Hematopoietic multipotent progenitor cell treated with erythropoietin and hydrocortisone succinate and interleukin-3 and kit ligand, for 4 days (in vitro differentiated cells): Measurements from ENCODE around the gene TP53I13.

ENCODE experiments used
- DNase-seq: peaks from one replicate; pipeline ENCODE4 v3.0.0-alpha.2; 2015

TP53I13 gene

GRCh38 chr17:29567554-29568330 is 759 bp upstream of the TP53I13 start:
- DNase-seq: peak; percentile 87

- no peak for DNase-seq
Measured at GRCh38 chr17:29569245-29569950, 897 bp downstream of the TP53I13 start.

DNA sequence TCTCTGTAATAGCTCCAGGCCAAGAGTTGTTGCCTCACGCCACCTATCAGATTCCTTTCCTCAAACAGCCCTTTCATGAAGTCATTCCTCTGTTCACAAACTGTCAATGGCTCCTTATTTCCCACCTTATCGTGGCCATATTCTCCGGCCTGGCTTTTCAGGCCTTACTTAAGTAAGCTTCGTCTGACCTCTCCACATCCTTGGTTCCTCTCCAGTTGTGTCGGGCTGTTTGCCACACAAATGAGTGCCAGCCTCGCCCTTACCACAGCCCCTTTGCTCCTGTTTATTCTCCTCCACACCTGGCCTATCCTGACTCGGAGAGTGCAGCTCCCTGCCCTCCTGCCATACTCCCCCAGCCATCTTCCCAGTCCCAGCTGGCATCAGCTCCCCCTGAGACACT is 2.0 kb downstream of the TP53I13 start:
- DNase-seq: no peak

- DNase-seq: no peak
Measured at GRCh38 chr17:29571486-29571882, 3.0 kb downstream of the TP53I13 start.

DNA sequence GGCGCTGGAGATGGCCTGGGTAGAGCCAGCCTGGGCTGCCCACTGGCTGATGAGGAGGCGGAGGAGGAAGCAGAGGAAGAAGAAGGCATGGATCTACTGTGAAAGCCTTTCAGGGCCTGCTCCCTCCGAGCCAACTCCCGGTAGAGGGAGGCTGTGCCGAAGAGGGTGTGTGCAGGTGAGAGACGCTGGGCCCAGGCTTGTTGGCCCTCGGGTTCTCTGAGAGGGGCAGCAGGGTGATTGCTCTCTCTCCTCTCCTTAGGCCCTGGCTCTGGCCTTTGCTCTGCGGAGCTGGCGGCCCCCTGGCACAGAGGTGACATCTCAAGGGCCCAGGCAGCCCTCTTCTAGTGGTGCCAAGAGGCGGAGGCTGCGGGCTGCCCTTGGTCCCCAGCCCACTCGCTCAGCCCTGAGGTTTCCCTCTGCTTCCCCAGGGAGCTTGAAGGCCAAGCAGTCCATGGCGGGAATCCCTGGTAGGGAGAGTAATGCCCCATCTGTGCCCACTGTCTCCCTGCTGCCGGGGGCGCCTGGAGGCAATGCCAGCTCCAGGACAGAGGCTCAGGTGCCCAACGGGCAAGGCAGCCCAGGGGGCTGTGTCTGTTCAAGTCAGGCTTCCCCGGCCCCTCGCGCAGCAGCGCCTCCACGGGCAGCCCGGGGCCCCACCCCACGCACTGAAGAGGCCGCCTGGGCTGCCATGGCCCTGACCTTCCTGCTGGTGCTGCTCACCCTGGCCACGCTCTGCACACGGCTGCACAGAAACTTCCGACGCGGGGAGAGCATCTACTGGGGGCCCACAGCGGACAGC is 3.6 kb downstream of the TP53I13 start:
- peak; percentile 26 for DNase-seq

DNA sequence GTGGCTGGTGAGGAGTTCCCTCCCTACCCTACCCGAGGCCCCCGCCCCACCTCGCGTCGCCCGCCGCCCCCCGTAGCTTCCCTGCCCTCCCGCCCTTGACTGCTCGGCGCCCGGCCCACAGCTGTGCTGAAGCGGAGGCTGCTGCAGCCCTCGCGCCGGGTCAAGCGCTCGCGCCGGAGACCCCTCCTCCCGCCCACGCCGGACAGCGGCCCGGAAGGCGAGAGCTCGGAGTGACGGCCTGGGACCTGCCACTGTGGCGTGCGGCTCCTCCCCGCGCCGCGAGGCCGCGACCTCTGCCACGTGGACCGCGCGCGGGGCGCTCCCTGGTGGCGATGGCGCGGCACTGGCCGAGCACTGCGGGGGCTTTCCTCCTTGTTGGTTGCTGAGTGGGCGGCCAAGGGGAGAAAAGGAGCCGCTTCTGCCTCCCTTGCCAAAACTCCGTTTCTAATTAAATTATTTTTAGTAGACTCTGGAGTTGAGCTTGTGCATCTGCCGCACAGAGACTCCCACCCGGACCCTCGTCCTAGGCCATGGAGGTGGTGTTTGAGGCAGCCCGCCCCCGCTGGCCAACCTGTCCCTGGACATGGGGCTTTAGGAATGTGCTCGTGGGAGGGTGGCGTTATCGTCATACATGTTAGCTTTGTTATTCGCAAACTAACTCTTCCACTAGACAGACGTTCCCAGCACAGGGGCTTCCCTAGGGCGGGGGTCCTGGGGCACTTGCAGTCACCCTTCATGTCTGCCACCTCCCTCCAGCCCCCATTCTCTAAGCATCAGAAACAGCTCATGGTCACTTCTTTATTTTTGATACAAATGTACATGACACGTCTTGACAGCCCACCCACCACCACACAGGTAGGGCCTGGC is 4.4 kb downstream of the TP53I13 start:
- DNase-seq: peak; percentile 79

DNA sequence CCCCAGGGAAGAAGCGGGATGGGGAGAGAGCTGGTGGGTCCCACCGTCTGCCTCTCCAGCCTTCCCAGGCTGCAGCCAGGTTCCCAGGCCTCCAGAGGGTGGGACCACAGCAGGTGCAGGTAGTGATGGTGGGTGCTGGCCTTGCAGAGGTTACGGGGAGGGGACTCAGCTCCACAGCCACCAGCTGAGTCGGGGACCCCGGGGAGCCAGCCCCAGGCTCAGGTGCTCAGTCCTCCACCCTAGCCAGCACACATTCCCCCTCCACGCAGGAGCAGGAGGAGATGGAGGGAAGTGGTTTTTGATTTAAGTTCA is 5.0 kb downstream of the TP53I13 start:
- no peak for DNase-seq

- DNase-seq: no peak
Measured at GRCh38 chr17:29573871-29574731, 5.6 kb downstream of the TP53I13 start.

GRCh38 chr17:29574732-29575510 is 6.4 kb downstream of the TP53I13 start:
- no peak for DNase-seq

DNA sequence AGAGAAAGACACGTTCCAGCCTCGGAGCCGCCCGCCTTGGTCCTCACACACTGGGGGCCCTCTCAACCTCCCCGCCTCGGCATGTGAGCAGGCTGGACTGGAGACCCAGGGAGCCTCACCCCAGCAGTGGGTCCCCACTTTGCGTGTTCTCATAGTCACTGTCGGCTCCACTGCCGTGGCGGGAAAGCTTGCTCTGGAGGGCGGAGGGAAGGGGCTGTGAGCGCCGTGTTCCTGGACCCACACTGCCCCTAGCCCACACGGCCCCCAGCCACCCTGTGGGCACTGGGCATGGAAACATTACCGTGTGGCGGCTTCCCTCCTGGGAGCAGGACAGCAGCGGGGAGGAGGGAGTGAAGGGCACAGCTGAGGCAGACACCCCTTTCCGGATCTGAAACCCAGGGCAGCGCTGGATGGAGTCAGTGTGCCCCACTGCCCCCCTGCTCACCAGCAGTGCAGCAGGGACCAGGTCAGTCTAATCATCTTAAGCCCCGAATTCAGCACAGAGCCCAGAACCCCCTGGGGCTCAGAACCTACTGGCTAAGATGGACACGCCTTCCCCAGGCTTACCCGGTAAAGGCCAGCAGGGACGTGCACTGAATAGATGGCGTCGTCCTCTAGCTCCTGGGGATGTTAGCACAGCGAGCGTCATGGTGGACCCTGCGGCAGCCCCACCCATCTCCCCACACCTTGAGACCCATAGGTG is 7.2 kb downstream of the TP53I13 start:
- no peak for DNase-seq

GRCh38 chr17:29576214-29577000 is 7.9 kb downstream of the TP53I13 start:
- no peak for DNase-seq

GRCh38 chr17:29577001-29577370 is 8.5 kb downstream of the TP53I13 start:
- no peak for DNase-seq

DNA sequence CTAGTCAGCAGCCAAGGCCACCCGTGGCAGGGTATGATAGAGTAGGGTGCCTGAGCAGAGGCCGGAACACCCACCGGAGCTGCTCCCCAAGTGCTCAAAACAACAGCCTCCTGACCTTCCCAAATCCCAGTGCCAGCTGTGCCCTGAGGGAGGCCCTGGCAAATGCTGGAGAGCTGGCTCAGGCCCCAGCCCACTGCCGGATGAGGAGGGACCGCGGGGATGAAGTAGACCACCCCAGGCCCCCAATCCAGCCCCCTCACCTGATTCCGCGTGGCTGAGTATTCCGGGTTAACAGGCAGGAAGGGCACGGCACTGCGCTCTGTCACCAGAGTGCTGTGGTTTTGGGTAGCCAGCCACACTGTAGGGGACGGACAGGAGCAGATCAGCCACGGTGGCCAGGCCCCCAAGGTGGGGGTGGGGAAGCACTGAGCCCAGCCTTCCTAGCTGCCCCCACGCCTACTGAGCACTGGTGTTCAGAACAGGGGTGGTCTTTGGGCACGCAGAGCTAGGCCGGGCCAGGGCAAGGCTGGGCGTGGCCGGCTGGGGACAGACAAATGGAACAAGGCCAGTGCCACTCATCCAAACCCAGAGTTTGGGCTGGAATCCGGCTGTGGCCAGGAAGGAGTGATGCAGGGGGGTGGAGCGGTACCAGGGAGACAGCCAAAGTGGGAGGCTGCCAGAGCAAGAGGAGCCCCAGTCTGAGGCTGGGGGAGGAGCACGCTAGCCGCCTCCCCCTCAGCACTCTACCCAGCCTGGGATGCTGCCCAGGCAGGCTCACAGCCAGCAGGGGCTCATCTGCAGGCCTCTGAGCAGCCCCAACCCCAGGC is 9.1 kb downstream of the TP53I13 start:
- no peak for DNase-seq

DNA sequence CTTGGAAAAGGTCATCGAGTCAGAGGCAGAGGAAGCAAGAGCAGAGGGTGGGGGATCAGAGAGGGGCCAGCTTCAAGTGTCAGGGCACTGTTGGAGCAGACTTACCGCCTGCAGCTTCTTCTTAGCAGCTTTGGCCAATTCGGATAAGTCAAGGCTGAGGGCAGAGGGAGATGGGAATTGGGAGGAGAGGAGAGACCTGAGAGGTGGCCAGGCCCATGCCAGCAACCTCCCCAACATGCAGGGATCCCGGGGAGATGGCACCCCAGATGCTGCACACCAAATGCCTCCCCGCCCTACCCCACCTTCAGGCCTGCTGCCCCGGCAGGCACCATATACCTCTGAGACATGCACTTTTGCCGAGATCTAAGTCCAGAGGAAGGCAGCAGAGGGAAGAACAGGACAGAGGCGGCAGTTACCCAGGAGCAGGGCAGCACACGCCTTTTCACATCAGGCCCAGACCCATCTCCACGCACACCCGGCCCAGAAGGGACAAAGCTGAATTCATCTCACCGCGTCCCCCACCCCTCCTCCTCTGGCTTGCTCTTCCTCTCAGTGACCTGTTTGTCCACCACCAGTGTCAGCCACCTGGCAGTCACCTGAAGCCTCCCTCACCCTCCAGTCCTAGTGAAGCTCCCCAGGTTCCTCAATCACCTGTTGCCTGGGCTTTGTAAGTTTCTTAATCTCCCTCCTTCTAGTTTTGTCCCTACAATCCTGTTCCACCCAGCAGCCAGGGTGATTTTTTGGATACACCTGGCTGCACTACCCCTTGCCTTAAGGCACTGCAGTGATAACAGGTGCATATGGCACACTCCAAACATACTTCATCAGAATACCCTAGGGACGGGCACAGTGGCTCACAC is 10.4 kb downstream of the TP53I13 start:
- DNase-seq: no peak

GRCh38 chr17:29579866-29580771 is 11.6 kb downstream of the TP53I13 start:
- DNase-seq: peak; percentile 95

DNA sequence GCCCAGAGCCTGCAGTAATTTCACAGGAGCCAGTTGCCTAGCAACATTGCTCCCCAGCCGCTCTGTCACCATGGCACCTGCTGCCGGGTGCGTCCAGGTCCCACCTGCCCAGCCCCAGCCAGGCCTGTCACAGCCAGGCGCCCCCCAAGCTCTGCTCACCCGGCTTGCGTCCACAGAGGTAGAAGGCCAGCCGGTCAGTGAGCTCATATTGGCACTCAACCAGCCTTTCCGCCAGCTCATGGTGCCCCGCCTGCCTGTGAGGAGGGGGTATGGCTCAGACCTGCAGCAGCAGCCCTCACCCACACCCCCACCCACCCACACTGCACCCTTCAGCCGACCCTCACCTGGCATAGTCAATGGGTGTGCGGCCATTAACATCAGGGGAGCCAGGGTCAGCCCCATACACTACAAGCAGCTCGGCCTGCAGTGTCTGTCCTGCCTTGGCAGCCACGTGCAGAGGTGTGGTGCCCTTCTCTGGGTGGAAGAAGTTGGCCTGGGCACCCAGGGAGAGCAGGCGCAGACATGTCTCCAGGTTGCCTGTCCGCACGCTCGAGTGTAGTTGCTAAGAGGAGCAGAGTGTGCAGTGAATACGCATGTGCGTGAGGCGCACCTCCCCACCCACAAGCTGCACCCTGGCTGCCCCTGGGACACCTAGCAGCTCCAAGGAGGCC is 13.2 kb downstream of the TP53I13 start:
- no peak for DNase-seq
